Epidermal melanocyte (primary cell): Measurements from ENCODE around the gene RASSF5.
"Not testable (repeated sequence)": the region's sequence is repeated elsewhere in the genome, so short reads cannot be mapped to it uniquely, and the experiment has no call there.

Experiments used
- DNase-seq: peaks from one replicate; pipeline ENCODE4 v3.0.0; 2011; ENCODE audit warnings: low spot score; ENCODE audit not compliant: insufficient read length

Gene RASSF5

DNA sequence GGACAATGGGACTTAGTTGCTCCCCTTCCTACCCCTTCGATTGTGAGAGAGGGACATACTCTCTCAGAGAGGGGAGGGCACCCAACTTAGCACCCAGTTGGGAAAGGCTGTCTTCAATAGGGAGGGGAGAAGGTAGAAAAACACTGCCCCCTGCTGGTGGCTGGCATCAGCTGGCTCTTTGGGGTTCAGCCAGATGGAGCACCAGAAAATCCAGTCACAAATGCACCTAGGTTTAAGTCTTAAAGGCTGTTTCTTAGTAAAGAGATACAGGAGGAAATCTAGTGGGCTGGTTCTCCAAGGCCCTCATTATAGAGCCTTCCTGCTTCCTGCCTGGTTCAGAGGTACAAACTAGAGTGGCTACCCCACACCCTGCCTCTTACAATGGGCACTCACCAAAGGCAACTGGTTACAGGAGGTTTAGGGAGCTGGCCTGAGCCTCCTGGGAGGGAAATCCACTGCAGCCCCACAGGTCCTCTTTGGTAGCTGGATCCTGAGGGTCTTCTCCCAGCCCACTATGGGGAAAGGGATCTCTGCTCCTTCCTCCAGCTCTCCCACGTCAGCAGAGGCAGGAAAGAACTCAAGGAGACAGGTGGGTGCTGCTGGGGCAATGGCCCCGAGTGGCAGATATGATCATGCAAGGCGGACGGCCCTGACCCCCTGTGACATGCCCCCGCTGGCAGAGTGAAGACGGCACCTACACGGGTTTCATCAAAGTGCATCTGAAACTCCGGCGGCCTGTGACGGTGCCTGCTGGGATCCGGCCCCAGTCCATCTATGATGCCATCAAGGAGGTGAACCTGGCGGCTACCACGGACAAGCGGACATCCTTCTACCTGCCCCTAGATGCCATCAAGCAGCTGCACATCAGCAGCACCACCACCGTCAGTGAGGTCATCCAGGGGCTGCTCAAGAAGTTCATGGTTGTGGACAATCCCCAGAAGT, 76.6 kb downstream of the RASSF5 start:
- peak; percentile 56 for DNase-seq

DNA sequence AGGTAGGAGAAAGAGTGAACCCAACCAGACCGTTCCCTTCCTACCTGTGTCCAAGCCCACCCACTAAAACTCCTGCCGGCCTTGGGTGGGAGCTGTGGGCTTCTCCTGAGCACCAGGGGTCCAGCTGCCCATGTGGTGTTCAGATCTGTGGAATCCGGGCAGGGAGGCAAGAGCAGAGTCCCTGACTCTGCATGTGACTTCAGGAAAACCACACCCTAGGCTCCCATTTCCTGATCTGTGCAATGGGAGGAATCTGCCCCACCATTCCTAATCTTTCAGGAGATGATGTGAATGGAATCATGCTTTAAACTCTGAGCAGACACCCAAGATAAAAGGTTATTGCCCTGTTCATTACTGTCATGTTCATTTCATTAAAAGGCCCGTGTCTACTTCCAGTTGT, 77.4 kb downstream of the RASSF5 start:
- DNase-seq, result no peak

DNA sequence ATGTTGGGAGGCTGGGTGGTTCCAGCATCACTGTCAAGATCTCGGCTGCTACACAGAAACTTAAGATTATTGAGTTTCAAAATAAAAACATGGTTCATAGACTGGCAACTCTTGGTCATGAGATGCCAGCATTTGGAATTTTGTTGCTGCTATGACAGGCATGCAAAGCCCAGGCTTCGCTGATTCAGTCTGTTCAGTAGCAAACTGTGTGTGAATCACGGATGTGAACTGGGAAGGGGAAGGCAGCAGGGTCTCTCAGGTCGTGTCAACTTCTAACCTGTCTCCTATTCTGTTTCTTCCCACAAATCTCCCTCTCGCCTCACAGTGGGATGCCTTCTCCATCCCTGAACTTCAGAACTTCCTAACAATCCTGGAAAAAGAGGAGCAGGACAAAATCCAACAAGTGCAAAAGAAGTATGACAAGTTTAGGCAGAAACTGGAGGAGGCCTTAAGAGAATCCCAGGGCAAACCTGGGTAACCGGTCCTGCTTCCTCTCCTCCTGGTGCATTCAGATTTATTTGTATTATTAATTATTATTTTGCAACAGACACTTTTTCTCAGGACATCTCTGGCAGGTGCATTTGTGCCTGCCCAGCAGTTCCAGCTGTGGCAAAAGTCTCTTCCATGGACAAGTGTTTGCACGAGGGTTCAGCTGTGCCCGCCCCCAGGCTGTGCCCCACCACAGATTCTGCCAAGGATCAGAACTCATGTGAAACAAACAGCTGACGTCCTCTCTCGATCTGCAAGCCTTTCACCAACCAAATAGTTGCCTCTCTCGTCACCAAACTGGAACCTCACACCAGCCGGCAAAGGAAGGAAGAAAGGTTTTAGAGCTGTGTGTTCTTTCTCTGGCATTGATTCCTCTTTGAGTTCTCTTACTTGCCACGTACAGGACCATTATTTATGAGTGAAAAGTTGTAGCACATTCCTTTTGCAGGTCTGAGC, 79.4 kb downstream of the RASSF5 start:
- no peak for DNase-seq

DNA sequence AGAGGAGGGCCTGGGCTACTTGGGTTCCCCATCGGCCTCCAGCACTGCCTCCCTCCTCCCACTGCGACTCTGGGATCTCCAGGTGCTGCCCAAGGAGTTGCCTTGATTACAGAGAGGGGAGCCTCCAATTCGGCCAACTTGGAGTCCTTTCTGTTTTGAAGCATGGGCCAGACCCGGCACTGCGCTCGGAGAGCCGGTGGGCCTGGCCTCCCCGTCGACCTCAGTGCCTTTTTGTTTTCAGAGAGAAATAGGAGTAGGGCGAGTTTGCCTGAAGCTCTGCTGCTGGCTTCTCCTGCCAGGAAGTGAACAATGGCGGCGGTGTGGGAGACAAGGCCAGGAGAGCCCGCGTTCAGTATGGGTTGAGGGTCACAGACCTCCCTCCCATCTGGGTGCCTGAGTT, 80.6 kb downstream of the RASSF5 start:
- DNase-seq, result no peak

DNA sequence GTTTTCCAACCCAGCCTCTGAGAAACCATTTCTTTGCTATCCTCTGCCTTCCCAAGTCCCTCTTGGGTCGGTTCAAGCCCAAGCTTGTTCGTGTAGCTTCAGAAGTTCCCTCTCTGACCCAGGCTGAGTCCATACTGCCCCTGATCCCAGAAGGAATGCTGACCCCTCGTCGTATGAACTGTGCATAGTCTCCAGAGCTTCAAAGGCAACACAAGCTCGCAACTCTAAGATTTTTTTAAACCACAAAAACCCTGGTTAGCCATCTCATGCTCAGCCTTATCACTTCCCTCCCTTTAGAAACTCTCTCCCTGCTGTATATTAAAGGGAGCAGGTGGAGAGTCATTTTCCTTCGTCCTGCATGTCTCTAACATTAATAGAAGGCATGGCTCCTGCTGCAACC, 81.2 kb downstream of the RASSF5 start:
- no peak for DNase-seq

DNA sequence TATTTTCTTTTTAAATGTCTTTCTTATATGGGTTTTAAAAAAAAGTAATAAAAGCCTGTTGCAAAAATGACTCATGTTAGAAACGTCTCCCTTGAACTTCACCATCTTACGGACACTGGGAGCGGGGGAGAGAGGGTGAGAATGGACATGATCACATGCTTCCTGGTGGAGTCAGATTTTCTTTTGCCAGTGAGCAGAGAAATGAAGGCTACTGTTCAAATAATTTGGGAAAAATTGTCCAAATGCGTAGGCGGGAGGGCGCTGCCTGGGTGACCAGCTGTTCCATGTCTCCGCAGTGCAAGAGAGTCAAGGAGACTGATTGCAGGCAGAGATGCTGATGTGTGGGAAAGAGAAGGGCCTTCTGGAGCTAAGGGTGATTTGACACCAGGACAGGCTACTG, 81.9 kb downstream of the RASSF5 start:
- peak; percentile 72 for DNase-seq

DNA sequence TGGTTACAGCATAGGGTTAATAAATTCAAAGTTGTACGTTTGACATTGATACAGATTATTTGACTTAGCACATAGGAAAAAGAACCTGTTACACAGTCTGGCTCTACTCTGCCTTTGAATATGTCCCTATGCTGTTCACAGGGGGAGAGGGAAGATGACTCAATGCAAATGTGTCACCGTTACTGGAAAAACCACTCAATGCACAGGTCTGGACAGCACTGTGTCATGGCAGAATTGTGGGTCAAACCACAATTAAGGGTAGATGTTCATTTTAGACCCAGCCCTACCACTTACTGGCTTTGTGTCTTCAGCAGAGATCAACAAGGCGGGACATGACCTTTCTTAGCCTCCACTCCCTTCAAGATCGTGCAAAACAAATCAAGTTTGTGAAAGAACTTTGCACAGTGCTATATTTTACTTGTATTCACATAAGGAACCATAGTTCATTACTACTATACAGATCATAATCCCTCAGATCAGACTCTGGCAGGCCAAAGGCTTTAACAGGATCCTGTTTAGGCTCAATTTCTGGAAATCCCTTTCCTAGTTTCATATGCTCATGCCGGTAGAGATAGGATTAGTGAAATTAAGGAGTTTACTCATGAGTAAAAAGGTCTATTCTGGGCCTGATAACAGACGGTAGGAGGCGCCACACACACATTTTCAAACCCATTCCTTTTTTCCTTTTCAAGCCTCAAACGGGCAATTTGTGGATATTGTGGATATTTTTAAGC, 82.9 kb downstream of the RASSF5 start:
- no peak for DNase-seq

DNA sequence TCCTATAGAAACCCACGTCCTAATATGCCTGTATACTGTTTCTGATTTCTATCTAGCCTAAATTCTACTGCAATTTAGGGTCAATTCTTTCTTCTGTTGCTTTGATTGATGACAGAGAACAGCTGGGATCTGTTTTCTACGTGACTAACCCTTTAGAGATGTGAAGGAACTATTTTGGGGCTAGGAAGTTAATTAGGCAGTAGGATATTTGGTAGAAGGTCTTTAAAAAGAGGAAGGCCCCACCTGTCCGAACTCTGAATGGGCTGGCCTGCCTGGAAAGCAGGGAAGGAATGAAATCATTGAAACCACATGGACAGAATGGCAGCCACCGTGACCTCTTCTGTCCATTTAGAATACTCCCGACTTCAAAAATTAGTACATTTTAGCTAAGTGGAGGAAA, 83.9 kb downstream of the RASSF5 start:
- DNase-seq, result no peak

DNA sequence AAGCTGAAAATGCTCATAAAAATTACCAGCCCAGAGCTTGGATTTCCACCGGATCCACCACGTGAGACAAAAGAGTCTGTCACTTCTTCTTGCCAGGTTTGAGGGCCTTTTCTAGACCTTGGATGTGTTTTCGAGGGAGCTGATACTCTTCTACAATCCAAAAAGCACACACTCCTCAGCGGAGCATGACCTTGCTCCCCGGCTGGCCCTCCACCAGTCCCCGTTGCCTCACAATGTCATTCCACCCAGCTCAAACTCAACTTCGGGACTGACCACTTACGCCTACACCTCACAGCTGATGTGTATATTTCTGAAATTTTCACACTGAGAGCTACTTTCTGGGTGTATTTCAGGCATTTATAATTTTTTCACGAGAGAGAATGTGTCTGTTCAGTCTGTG, 84.4 kb downstream of the RASSF5 start:
- DNase-seq, result no peak

DNA sequence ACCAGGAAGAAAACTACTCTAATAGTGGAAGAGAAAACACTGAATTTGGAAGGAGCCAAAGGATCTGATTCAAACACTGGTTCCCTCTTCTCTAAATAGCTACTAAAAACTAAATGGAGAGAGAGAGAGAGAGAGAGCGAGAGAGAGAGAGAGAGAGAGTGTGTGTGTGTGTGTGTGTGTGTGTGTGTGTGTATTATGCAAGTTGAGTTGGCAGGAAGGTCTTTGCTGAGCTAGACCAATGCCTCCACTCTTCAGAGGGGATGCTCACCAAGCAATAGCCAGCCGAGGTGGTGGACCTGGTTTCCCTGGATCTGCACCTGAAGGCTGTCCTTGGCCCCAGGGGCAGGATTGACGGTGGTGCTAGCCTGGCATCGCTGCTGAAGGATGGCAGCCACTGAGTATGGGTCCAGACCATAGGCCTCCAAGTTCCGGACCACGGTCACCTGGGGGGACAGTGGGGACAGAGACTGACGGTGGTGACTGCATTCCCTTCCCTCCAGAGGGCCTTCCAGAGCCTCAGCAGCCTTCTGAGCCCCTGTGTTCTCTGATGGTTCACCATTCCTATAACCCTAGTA, 86.1 kb downstream of the RASSF5 start:
- no peak for DNase-seq

DNA sequence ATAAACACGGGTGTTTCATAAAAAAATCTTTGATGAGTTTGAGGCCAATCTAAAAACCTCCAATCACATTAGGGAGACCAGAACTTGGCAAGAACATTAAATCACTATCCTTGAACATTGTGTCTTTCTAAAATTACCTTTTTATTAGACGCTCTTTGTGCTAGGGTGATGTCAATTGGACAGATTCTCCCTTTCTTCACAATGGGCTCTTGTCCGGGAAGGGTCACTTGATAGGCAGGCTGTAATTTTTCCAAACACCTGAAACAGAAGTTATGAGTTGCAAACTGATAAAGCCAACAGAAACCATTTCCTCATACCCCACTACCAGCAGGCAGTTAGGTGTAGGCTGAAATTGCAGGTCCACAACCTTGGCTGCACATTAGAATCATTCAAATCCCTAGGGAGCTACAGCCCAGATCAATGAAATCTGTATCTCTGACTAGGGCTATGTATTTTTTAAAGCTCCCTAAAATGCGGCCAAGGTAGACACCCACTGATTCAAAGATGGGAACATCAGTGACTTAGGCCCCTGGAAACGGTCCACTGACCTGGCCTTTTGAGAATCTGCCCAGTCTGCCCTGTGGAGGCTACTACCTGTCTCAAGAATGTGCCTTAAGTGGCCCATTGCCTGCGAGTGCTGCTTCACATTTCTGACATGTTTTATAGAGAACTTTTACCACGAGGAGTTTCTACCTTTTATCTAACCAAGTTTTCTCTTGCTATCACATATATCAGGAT, 88.4 kb downstream of the RASSF5 start:
- DNase-seq, result no peak

DNA sequence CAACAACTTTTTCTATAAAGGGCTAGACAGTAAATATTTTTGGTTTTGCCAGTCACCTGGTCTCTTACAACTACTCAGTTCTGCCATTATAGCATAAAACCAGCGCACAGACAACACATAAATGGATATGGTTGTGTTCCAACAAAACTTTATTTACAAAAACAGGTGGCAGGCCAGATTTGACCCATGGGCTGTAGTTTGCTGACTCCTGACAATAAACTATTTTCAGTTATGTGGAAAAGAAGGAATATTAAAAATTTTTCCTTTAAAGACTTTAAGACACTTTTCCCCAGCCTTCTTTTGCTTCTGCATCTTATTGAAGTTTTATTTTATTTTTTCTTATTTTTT, 89.0 kb downstream of the RASSF5 start:
- DNase-seq, result no peak

DNA sequence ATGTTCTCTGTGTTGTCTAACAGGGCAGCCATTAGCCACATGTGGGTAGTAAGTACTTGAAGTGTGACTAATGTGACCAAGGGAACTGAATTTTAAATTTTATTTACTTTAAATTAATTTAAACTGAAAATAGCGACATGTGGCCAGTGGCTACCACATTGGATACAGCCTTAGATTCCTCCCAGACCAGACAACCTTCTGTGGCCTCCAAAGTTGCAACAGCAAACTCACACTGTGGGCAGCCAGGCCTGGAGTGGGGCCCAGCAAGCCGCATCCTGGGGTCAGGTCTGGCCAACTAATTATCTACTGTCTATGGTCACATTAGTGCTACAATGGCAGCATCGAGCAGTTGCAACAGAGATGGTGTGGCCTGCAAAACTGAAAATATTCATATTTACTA, 93.2 kb downstream of the RASSF5 start:
- no peak for DNase-seq

DNA sequence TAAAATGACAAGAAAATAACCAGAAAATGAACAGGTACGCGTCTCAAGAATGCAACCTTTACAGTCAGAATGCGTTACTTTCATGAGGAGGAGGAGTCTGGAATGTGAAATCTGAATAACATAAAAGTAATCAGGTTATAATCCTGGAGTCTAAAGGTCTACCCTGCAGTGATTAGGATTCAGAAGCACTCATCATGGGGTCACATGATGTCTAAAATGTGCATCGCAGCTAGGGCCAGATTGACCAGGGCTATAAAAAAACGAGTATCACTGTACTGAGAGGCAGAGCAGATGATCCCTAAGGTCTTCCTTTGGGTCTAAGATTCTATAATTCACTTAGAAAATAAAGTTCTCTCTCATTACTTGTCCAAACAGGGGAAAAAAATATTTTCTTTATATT, 97.5 kb downstream of the RASSF5 start:
- no peak for DNase-seq

DNA sequence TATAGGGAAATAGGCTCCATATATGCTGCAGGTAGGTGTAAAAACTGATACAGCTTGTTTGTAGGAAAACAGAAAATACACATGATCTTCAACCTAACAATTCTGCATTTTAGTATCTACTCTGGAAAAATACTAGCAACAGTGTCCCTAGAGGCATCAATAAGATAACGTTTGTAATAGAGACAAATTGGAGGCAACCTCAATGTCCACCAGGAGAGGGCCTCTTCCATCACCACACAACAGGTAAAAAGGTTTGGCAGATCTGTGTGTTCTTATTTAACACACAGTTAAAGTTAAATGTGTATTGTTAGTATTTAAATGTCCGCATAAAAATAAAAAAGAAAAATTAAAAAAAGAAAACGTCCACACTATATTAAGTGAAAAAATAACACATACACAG, 99.5 kb downstream of the RASSF5 start:
- no peak for DNase-seq

DNA sequence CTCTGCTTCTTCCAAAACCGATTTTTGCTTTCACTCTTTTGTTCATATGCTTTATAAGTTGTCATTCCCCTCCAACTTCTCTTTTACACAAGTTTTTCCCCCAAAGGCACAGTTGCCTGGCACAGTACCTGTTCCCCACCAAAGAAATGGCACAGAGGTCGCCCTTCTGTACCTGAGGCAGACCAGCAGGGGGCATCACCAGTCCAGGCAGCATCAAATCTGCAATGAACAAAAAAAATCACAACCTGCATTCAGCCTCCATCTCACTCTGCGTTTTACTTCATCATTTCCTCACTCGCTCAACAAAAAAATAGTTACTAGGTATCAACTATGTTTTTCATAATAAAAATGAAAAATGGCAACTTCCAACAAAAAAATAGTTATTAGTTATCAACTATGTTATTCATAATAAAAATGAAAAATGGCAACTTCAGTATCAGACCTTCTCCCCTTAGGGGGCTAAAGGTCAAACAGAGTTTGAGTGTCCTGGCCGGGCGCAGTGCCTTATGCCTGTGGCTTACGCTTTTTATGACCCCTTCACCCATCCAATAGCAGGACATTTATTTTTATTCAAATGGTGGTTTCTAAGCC, 100.9 kb downstream of the RASSF5 start:
- DNase-seq, result no peak

DNA sequence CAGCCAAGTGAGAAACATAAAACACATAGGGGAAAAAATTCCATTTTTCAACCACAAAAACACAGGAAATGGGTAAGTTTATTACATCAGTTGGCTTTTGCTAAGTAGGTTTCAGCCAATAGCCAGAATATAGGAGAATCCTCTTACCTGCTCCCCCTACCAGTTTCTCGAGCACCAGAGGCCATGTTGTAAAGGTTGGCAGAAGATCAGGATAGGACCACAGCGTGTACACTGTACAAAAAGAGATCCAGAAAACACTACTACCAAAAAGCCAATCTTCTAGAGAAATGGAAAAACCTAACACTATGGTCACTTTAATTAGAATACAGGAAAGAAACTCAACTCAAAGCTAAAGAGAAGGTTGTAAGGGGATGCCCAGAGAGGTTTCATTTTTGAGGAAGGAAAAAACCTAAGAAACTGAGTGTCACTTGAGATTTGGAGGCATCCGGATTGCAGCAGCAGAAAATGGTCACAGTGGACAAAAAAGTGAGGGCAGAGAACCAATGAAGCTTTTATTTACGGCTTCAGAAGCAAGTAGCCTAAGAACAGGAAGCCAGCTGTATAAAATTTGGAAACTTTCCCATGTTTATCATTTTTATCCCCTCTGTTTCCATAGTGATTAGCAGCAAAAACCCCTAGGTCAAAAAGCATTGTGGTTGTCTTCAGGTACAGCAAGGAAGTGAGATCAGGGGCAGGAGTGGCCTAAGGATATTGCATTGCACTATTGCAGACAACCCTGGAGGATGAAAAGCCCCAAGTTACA, 102.1 kb downstream of the RASSF5 start:
- no peak for DNase-seq

DNA sequence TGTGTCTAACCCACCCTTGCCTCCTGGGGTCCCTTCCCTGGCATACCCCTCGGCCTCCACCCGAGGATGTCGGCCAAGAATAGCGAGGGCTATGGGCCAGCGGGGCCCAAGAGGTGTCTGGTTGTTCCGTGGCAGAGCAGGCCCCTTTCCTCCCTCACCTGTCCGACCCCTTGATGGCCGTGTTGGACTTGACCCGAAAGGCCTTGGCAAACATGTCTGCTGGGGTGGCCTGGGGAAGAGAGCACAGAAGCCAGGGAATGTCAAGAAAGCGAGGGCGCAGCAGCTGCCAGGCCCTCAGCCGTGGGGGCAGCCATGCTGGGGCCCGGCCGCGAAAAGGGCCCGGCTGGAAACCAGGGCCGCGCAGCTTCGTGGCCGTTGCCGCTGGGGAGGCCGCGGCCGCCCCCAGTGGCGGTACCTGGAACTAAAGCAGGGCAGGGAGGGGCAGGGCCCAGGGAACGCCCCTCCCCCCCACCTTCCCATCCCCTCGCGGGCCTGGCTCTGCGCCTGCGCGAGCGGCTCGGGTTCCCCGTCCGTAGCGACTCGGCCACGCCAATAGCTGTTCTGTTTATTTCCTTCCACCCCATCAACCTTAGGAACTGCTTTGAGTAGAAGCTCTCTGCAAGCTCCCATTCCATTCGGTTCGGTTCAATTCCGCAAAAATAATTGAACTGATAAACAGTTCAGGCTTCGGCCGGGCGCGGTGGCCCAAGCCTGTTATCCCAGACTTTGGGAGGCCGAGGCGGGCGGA, 105.0 kb downstream of the RASSF5 start, which contains the start of gene EIF2D:
Gene EIF2D, minus strand, starts transcription at position 337 of the 748 bp plus-strand sequence. Its CDS starts 123 bp downstream, at position 214.
- DNase-seq, result peak; percentile 98

DNA sequence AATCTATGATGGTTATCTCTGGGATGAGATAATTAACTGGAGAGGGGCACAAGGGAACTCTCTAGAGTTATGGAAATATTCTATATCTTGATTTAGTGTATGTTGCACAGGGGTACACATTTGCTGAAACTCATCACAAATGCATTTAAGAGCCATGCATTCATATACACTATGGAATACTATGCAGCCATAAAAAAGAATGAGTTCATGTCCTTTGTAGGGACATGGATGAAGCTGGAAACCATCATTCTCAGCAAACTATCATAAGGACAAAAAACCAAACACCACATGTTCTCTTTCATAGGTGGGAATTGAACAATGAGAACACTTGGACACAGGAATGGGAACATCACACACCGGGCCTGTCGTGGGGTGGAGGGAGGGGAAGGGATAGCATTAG, 119.1 kb downstream of the RASSF5 start:
- not testable (repeated sequence) for DNase-seq
